Left hindlimb (tissue), 1 donor: ENCODE data around the gene ABHD4.
"Not testable (repeated sequence)": the region's sequence is repeated elsewhere in the genome, so short reads cannot be mapped to it uniquely, and the experiment has no call there.

ENCODE experiments used
- DNase-seq: peaks from one replicate; pipeline ENCODE4 v3.0.0-alpha.2; 2018

The ABHD4 gene, protein sequence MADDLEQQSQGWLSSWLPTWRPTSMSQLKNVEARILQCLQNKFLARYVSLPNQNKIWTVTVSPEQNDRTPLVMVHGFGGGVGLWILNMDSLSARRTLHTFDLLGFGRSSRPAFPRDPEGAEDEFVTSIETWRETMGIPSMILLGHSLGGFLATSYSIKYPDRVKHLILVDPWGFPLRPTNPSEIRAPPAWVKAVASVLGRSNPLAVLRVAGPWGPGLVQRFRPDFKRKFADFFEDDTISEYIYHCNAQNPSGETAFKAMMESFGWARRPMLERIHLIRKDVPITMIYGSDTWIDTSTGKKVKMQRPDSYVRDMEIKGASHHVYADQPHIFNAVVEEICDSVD

DNA sequence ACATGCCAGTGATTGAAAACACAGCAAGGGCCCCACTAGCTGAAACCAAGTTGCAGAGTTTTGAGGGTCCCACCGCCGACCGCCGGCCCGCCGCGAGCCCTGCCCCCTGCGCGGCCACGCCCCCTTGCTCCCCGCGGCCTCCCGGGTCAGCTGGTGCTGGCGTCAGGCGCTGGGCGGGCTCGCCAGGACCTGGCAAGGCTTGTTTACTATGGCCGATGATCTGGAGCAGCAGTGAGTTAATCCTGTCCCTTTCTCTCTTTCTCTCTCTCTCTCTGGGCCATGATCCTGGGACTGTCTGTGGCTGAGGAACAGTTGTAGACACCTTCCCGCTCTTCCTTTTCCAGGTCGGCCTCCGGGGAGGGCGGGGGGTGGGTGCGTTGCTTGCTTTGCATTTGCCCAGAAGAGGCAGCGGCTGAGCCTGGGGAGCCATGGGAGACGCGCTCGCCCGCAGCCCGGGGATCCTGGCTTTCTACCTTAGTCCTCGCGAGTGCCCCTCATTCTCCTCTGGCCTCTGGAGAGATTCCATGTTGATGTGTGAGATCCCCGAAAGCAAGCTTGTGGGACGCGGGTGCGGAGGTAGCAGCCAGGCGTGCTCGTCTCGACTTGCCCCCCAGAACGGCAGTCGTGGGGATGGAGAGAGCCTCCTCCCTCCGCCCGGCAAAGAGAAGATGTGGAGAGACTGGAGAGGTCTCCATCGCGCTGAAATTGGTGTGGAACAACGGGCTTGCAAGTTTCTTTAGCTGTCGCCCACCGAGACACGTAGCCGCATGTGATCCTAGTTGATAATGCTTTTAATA is at the start of gene ABHD4:
Gene ABHD4, plus strand, starts transcription at position 202 of the 797 bp plus-strand sequence. Its CDS starts 7 bp downstream, at position 209.
- peak; percentile 87 for DNase-seq

DNA sequence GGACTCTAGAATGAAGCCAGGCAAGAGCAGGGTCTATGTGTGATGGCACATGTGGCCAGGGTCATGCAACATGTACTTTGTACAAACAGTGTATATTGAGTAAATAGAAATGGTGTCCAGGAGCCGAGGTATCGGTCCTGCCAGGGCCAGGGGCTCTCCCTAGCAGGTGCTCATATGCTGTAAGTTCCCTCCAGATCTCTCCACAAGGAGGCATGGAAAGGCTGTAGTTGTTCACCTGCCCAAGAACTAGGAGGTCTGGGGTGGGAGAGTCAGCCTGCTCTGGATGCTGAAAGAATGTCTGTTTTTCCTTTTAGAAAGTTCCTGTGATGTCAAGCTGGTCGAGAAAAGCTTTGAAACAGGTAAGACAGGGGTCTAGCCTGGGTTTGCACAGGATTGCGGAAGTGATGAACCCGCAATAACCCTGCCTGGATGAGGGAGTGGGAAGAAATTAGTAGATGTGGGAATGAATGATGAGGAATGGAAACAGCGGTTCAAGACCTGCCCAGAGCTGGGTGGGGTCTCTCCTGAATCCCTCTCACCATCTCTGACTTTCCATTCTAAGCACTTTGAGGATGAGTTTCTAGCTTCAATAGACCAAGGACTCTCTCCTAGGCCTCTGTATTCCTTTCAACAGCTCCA is 48.7 kb upstream of the ABHD4 start:
- DNase-seq, result no peak

GRCh38 chr14:22549981-22550673 is 48.0 kb upstream of the ABHD4 start:
- no peak for DNase-seq

GRCh38 chr14:22551605-22551997 is 46.5 kb upstream of the ABHD4 start:
- no peak for DNase-seq

GRCh38 chr14:22552001-22552826 is 45.9 kb upstream of the ABHD4 start:
- DNase-seq, result no peak

GRCh38 chr14:22552827-22553076 is 45.3 kb upstream of the ABHD4 start:
- DNase-seq, result no peak

DNA sequence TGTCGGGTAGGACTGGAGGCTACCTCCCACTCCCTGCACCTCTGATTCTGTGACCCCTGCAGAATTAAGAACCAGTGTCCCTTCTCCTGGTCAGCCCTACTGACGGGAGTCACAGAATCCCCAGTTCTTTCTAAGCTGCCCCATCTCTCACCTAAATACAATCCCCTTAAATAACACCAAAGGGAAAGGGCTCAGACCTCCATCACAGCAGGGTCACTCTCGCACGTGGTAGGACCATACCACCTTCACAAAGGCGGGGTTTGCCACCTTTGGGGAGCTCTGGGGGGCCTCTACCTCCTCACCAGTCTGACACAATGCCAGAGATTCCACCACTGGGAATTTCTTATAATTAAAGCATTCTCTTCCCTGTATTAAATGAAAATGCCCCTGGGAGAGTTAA is 44.7 kb upstream of the ABHD4 start:
- no peak for DNase-seq

- DNase-seq, result not testable (repeated sequence)
Measured at GRCh38 chr14:22553861-22554497, 44.1 kb upstream of the ABHD4 start.

GRCh38 chr14:22554498-22555383 is 43.4 kb upstream of the ABHD4 start:
- no peak for DNase-seq

DNA sequence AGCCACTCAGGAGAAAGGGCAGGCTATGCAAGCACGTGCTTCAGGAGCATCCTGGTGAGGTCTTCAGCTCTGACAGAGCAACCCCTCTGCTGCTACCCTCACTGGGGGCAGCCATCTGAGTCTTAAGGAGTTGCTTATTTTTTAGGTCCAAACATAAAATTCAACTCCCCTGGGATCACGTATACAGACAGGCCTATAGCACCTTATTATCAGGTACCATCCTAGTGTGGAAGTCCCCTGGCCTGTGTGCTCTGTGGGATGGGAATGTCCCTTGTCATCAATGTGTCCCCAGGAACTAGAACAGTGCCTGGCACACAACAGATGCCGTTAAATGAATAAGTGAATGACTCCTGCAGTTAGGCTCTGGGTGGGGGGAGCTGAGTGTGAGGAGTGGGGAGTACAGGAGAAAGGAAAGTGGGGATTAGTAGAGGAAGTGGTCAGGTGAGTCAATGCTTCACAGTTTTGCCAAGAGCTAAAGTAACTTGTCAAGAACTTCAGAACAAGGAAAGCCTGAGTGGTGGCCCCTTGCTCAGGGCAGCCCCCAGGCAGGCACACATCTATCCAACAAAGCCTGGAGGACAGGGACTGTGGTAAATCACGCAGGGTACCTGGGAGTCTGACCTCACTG is 42.6 kb upstream of the ABHD4 start:
- DNase-seq, result no peak

GRCh38 chr14:22556021-22556989 is 41.8 kb upstream of the ABHD4 start:
- peak; percentile 64 for DNase-seq

- peak; percentile 87 for DNase-seq
Measured at GRCh38 chr14:22556990-22557623, 41.0 kb upstream of the ABHD4 start.

- no peak for DNase-seq
Measured at GRCh38 chr14:22557846-22558220, 40.3 kb upstream of the ABHD4 start.

GRCh38 chr14:22558221-22558913 is 39.7 kb upstream of the ABHD4 start:
- no peak for DNase-seq

DNA sequence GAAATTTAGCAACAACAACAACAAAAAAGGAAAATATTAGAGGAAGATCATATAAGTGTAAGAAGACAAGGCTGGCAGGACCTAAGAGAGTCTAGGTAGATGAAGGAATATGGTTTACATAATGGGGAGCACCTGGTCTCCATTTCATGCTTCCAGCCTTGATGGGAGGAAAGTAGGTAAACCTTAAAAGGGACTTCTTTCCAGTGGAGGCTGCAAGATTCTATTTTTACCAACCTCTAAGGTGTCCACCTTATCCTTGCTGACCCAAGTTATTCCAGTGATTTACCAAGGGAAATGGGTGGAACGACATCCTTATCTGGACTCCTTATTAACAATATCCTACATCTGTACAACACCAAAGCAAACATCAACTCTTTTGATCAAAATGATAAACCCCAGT is 39.1 kb upstream of the ABHD4 start:
- DNase-seq, result no peak

DNA sequence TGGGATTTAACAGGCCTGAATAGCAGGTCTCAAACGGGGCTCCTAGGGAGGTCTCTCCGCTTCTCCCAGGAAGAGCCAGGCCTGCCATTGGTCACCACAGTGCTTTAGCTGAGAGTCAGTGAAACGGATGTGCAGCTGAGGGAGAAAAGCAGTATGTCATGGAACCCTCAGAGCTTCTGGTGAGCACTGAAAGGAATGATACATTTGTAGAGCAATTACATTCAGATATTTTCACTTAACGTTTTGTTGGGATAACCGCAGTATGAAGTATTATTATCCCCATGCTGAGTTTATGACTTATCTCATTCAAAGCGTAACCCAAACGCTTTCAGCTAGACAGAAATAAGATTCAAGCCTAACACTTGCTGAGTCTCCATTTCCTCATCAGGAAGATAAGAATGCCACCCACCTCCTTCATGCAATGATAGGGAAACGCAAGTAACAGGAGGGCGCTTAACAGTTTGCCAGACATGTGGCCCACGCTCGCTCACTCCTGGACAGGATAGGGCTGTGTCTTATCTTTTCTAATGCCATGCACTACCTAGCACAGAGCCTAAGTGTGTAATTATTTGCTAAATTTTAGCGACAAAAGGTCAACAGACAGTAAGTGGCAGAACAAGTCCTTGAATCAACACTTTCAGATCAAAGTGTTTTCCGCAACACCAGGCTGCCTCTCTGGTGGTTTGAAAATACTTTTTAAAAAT is 37.3 kb upstream of the ABHD4 start:
- DNase-seq, result no peak

GRCh38 chr14:22561366-22561660 is 36.8 kb upstream of the ABHD4 start:
- DNase-seq, result no peak
